ENCODE results near the gene MNX1. TPM values are rescaled to one million over a fixed set of nuclear protein-coding genes. Genes with fewer than 3 reads are reported as not detected.

The MNX1 gene
- total RNA-seq, 1 donor from 2014 or later, result not detected

DNA sequence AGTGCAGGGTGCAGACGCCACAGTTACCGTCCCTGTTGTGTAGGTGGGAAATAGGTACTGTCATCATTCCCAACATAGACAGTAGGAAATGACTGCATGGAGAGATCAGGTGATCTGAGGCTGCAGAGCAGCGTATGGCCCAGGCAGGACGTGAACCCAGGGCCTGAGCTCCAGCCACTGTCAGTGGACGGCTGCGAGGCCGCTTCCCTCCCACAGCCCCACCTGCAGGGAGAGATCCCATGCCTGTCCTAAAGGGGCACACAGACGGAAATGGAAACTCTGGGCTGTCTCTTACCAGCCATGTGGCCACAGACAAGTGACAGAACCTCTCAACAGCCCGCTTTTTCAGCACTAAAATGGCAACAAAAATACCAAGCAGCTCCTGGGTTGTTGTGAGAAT lies 44.5 kb upstream of the MNX1 start:
- Mint-ChIP-seq H3K4me1 (no peaks in the 10 kb centered on the region), H3K9me3 (peaks cover 4% of the 10 kb centered on the region), H3K27ac (no peak overlapping the region), H3K36me3 (no peaks in the 10 kb centered on the region), H3K27me3 (ENCODE audit: insufficient read depth, low read depth) (peaks cover 3% of the 10 kb centered on the region), H3K4me3 (no peak overlapping the region)
- H3K27me3 ChIP-seq, result no peaks in the 10 kb centered on the region
- no peaks in the 10 kb centered on the region for H3K79me2 ChIP-seq (ENCODE audit: low read depth)
- DNase-seq (ENCODE audit: low spot score), result no peak
- H2AFZ ChIP-seq (replicated peaks), result no peak overlapping the region
- H3K4me1 ChIP-seq, result no peaks in the 10 kb centered on the region
- no peaks in the 10 kb centered on the region for H3F3A ChIP-seq (ENCODE audit: low read depth)
- no peak overlapping the region for H3K4me3 ChIP-seq
- H4K20me1 ChIP-seq (ENCODE audit: low read depth), result no peaks in the 10 kb centered on the region
- no peak overlapping the region for H3K4me2 ChIP-seq
- no peaks in the 10 kb centered on the region for H3K36me3 ChIP-seq
- no peak for TF ChIP-seq EZH2phosphoT487 (IDR thresholded peaks at IDR 0.05)
- H3K9ac ChIP-seq, result no peak overlapping the region
- no peak overlapping the region for H3K27ac ChIP-seq
- H3K9me3 ChIP-seq (ENCODE audit: low read depth), result no peaks in the 10 kb centered on the region

- Histone ChIP-seq H3K27ac (no peak overlapping the region), H3K79me2 (ENCODE audit: low read depth) (no peaks in the 10 kb centered on the region), H3F3A (ENCODE audit: low read depth) (no peaks in the 10 kb centered on the region), H2AFZ (replicated peaks) (no peak overlapping the region), H4K20me1 (ENCODE audit: low read depth) (no peaks in the 10 kb centered on the region), H3K4me3 (no peak overlapping the region), H3K9me3 (ENCODE audit: low read depth) (no peaks in the 10 kb centered on the region), H3K36me3 (no peaks in the 10 kb centered on the region), H3K4me1 (no peaks in the 10 kb centered on the region), H3K4me2 (no peak overlapping the region), H3K9ac (no peak overlapping the region), H3K27me3 (peaks cover 7% of the 10 kb centered on the region)
- peaks cover 4% of the 10 kb centered on the region for H3K9me3 Mint-ChIP-seq
- no peak for DNase-seq (ENCODE audit: low spot score)
- H3K27ac Mint-ChIP-seq, result no peak overlapping the region
- no peak overlapping the region for H3K4me3 Mint-ChIP-seq
- H3K36me3 Mint-ChIP-seq, result no peaks in the 10 kb centered on the region
- peaks cover 2% of the 10 kb centered on the region for H3K27me3 Mint-ChIP-seq (ENCODE audit: insufficient read depth, low read depth)
- no peaks in the 10 kb centered on the region for H3K4me1 Mint-ChIP-seq
- no peak for TF ChIP-seq CTCF (IDR thresholded peaks at IDR 0.05)
- TF ChIP-seq EZH2phosphoT487 (IDR thresholded peaks at IDR 0.05), result no peak
- TF ChIP-seq EZH2 (IDR thresholded peaks at IDR 0.05), result no peak
Measured at GRCh38 chr7:157053118-157053517, 42.7 kb upstream of the MNX1 start.

DNA sequence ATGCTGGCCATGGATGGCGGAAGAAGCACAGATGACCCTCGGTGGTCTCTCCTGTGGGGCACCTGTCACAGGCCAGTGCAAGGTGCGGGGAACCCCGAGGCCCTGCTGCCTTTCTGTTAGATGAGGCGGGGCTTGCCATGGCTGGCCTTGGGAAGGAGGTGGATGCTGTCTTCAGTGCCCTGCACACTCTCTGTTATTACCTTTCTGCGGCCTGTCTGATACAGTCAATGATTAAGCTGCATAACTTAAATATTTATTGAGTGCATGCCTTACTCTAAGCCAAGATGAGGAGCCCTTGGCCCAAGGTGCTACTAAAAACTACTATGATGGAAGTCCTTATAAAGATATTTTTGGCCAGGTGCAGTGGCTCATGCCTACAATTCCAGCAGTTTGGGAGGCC lies 36.7 kb upstream of the MNX1 start:
- H3K4me1 Mint-ChIP-seq, result no peaks in the 10 kb centered on the region
- no peak overlapping the region for H3K4me2 ChIP-seq
- peaks cover 6% of the 10 kb centered on the region for H3K27me3 Mint-ChIP-seq (ENCODE audit: insufficient read depth, low read depth)
- H3K9ac ChIP-seq, result no peak overlapping the region
- no peak overlapping the region for H3K4me3 Mint-ChIP-seq
- peaks cover 7% of the 10 kb centered on the region for H3K27me3 ChIP-seq
- no peak overlapping the region for H3K27ac Mint-ChIP-seq
- no peaks in the 10 kb centered on the region for H3K9me3 ChIP-seq (ENCODE audit: low read depth)
- no peak for DNase-seq (ENCODE audit: low spot score)
- no peaks in the 10 kb centered on the region for H3K36me3 Mint-ChIP-seq
- no peak for TF ChIP-seq EZH2 (IDR thresholded peaks at IDR 0.05)
- no peak for TF ChIP-seq EZH2phosphoT487 (IDR thresholded peaks at IDR 0.05)
- no peak for TF ChIP-seq CTCF (IDR thresholded peaks at IDR 0.05)
- no peaks in the 10 kb centered on the region for H3F3A ChIP-seq (ENCODE audit: low read depth)
- no peaks in the 10 kb centered on the region for H3K4me1 ChIP-seq
- H3K27ac ChIP-seq, result no peak overlapping the region
- no peaks in the 10 kb centered on the region for H3K79me2 ChIP-seq (ENCODE audit: low read depth)
- no peaks in the 10 kb centered on the region for H4K20me1 ChIP-seq (ENCODE audit: low read depth)
- no peak overlapping the region for H3K4me3 ChIP-seq
- H2AFZ ChIP-seq (replicated peaks), result no peak overlapping the region
- no peaks in the 10 kb centered on the region for H3K36me3 ChIP-seq
- no peaks in the 10 kb centered on the region for H3K9me3 Mint-ChIP-seq

- Mint-ChIP-seq H3K4me1 (no peaks in the 10 kb centered on the region), H3K27me3 (ENCODE audit: insufficient read depth, low read depth) (peaks cover 6% of the 10 kb centered on the region), H3K4me3 (no peak overlapping the region), H3K9me3 (no peaks in the 10 kb centered on the region), H3K27ac (no peak overlapping the region), H3K36me3 (no peaks in the 10 kb centered on the region)
- no peaks in the 10 kb centered on the region for H3K9me3 ChIP-seq (ENCODE audit: low read depth)
- H3K4me1 ChIP-seq, result no peaks in the 10 kb centered on the region
- no peaks in the 10 kb centered on the region for H3K79me2 ChIP-seq (ENCODE audit: low read depth)
- H3K9ac ChIP-seq, result no peak overlapping the region
- no peaks in the 10 kb centered on the region for H4K20me1 ChIP-seq (ENCODE audit: low read depth)
- peaks cover 7% of the 10 kb centered on the region for H3K27me3 ChIP-seq
- H3K27ac ChIP-seq, result no peak overlapping the region
- DNase-seq (ENCODE audit: low spot score), result no peak
- TF ChIP-seq EZH2phosphoT487 (IDR thresholded peaks at IDR 0.05) (no peak), EZH2 (IDR thresholded peaks at IDR 0.05) (no peak), CTCF (IDR thresholded peaks at IDR 0.05) (no peak)
- H3K4me3 ChIP-seq, result no peak overlapping the region
- H3K4me2 ChIP-seq, result no peak overlapping the region
- H3K36me3 ChIP-seq, result no peaks in the 10 kb centered on the region
- H3F3A ChIP-seq (ENCODE audit: low read depth), result no peaks in the 10 kb centered on the region
- no peak overlapping the region for H2AFZ ChIP-seq (replicated peaks)
Measured at GRCh38 chr7:157046681-157047080, 36.2 kb upstream of the MNX1 start.
